Transverse colon (tissue), 4 donors: ENCODE measurements around the gene RAD23A.

ENCODE experiments used
- EP300 ChIP-seq: sonication (generic); formaldehyde crosslinking; IDR thresholded peaks from one replicate; pipeline ENCODE4 v1.6.1; 2017; ENCODE audit warnings: antibody characterized with exemption, low read depth
- POLR2A ChIP-seq: fragments of 450-650 bp; IDR thresholded peaks from one replicate; pipeline ENCODE4 v1.6.1; 2016; ENCODE audit warnings: antibody characterized with exemption, mild to moderate bottlenecking, moderate library complexity
- POLR2AphosphoS5 ChIP-seq, 3 donors: sonication (generic); formaldehyde crosslinking; IDR thresholded peaks; one replicate each; pipeline ENCODE4 v1.6.1; 2016; ENCODE audit warnings: antibody characterized with exemption in 3 of 3
- TF ChIP-seq, protein P1 (sequence below), 5 experiments: fragments of 200-600 bp in 3 of 5; fragments of 450-650 bp in 2 of 5; sonication (generic) in 3 of 5; IDR thresholded peaks; 1 replicate in 2 of 5; 2 replicates in 3 of 5; pipeline ENCODE4 v1.5.1; 2016 to 2017; ENCODE audit warnings: antibody characterized with exemption in 5 of 5, inconsistent platforms in 3 of 5, mild to moderate bottlenecking in 2 of 5, moderate library complexity in 1 of 5

DNA sequence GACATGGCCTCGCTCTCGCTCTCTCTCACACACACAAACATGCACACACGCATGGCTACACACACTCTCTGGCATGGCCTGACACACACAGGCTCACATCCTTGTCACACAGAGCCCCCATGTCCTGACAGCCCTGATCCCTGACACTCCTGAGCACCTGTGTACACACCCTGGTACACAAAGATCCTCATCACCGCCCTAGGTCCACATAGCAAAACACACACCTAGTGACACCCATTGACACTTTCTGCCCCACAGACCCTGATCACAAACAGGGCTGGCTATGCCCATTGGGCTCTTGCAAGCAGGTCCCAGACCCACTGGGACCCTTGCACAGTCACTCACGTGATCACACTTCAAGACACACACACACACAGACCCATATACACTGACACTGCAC, 45.6 kb downstream of the RAD23A start:
- TF ChIP-seq, protein P1, sequence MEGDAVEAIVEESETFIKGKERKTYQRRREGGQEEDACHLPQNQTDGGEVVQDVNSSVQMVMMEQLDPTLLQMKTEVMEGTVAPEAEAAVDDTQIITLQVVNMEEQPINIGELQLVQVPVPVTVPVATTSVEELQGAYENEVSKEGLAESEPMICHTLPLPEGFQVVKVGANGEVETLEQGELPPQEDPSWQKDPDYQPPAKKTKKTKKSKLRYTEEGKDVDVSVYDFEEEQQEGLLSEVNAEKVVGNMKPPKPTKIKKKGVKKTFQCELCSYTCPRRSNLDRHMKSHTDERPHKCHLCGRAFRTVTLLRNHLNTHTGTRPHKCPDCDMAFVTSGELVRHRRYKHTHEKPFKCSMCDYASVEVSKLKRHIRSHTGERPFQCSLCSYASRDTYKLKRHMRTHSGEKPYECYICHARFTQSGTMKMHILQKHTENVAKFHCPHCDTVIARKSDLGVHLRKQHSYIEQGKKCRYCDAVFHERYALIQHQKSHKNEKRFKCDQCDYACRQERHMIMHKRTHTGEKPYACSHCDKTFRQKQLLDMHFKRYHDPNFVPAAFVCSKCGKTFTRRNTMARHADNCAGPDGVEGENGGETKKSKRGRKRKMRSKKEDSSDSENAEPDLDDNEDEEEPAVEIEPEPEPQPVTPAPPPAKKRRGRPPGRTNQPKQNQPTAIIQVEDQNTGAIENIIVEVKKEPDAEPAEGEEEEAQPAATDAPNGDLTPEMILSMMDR (IDR thresholded peaks at IDR 0.05): no peak
- TF ChIP-seq POLR2AphosphoS5 (IDR thresholded peaks at IDR 0.05) (no peak), EP300 (no peak), POLR2A (no peak)
